ENCODE data around the gene NT5C3B.
"Not testable (repeated sequence)": the region's sequence is repeated elsewhere in the genome, so short reads cannot be mapped to it uniquely, and the experiment has no call there.

The NT5C3B gene

GRCh38 chr17:41860254-41860931, 24.4 kb upstream of the NT5C3B start:
- H3K27me3 ChIP-seq (ENCODE audit: insufficient read depth, poor library complexity, severe bottlenecking) = no peaks in the 10 kb centered on the region
- no peak overlapping the region for H3K4me3 ChIP-seq (replicated peaks; ENCODE audit: insufficient read depth, low read length)
- DNase-seq (ENCODE audit: low read depth in 1 of 2, low spot score in 1 of 2) = no peak
- no peak overlapping the region for H3K27ac ChIP-seq (replicated peaks)
- TF ChIP-seq POLR2AphosphoS5 (IDR thresholded peaks at IDR 0.05; ENCODE audit: low read depth) (no peak), CTCF (IDR thresholded peaks at IDR 0.05; ENCODE audit: insufficient read depth, low read length) (no peak), SPI1 (IDR thresholded peaks at IDR 0.05; ENCODE audit: borderline replicate concordance, low read depth) (no peak), GABPA (IDR thresholded peaks at IDR 0.05; ENCODE audit: low read depth) (no peak), REST (IDR thresholded peaks at IDR 0.05; ENCODE audit: insufficient replicate concordance, low read depth) (no peak)

GRCh38 chr17:41851382-41851781, 15.3 kb upstream of the NT5C3B start:
- not testable (repeated sequence) for H3K4me3 ChIP-seq (replicated peaks; ENCODE audit: insufficient read depth, low read length); H3K27ac ChIP-seq (replicated peaks); DNase-seq (ENCODE audit: low read depth in 1 of 2, low spot score in 1 of 2); H3K27me3 ChIP-seq (ENCODE audit: insufficient read depth, poor library complexity, severe bottlenecking)

GRCh38 chr17:41849251-41849990, 13.4 kb upstream of the NT5C3B start:
- DNase-seq (ENCODE audit: low read depth in 1 of 2, low spot score in 1 of 2) = no peak
- TF ChIP-seq SPI1 (IDR thresholded peaks at IDR 0.05; ENCODE audit: borderline replicate concordance, low read depth) (no peak), CTCF (IDR thresholded peaks at IDR 0.05; ENCODE audit: insufficient read depth, low read length) (no peak), POLR2AphosphoS5 (IDR thresholded peaks at IDR 0.05; ENCODE audit: low read depth) (no peak)
- Histone ChIP-seq H3K4me3 (replicated peaks; ENCODE audit: insufficient read depth, low read length) (no peak overlapping the region), H3K27ac (replicated peaks) (no peak overlapping the region), H3K27me3 (ENCODE audit: insufficient read depth, poor library complexity, severe bottlenecking) (no peaks in the 10 kb centered on the region)

- Histone ChIP-seq H3K4me3 (replicated peaks; ENCODE audit: insufficient read depth, low read length) (no peak overlapping the region), H3K27ac (replicated peaks) (no peak overlapping the region), H3K27me3 (ENCODE audit: insufficient read depth, poor library complexity, severe bottlenecking) (no peaks in the 10 kb centered on the region)
- DNase-seq (ENCODE audit: low read depth in 1 of 2, low spot score in 1 of 2) = no peak
- no peak for TF ChIP-seq REST (IDR thresholded peaks at IDR 0.05; ENCODE audit: insufficient replicate concordance, low read depth)
- no peak for TF ChIP-seq POLR2AphosphoS5 (IDR thresholded peaks at IDR 0.05; ENCODE audit: low read depth)
- TF ChIP-seq GABPA (IDR thresholded peaks at IDR 0.05; ENCODE audit: low read depth) = no peak
- TF ChIP-seq SPI1 (IDR thresholded peaks at IDR 0.05; ENCODE audit: borderline replicate concordance, low read depth) = no peak
- TF ChIP-seq CTCF (IDR thresholded peaks at IDR 0.05; ENCODE audit: insufficient read depth, low read length) = no peak
These were observed 12.8 kb upstream of the NT5C3B start for GRCh38 chr17:41848788-41849187.

Data from HL-60 (cell line).